Measurements from ENCODE around the gene TBL3. TPM values are rescaled to one million over a fixed set of nuclear protein-coding genes. Genes with fewer than 3 reads are reported as not detected.

The TBL3 gene
- total and polyA plus RNA-seq, 9 of the 15 experiments (the other 6 are each of a cell fraction or from before 2014, with no cell fraction given) = 0.97 to 117 (median 24.5) TPM

- no peak for TF ChIP-seq ZNF280A (IDR thresholded peaks at IDR 0.05; ENCODE audit: low read depth, partially characterized antibody)
- TF ChIP-seq NR1H2 (CRISPR knock-in tag; IDR thresholded peaks at IDR 0.05) = no peak
- no peak for TF ChIP-seq SLC30A9 (CRISPR knock-in tag; IDR thresholded peaks at IDR 0.05)
- TF ChIP-seq ATF4 (CRISPR knock-in tag; IDR thresholded peaks at IDR 0.05) = no peak
- TF ChIP-seq EWSR1 (IDR thresholded peaks at IDR 0.05; ENCODE audit: borderline replicate concordance, low read depth, partially characterized antibody) = peak; percentile 93
- TF ChIP-seq MXD1 (CRISPR knock-in tag; IDR thresholded peaks at IDR 0.05; ENCODE audit: borderline replicate concordance, poor library complexity, severe bottlenecking) = no peak
- no peak for TF ChIP-seq ZNF384 (IDR thresholded peaks at IDR 0.05; ENCODE audit: low read depth, low read length)
- TF ChIP-seq CHD2 (IDR thresholded peaks at IDR 0.05; ENCODE audit: low read depth, low read length) = peak; percentile 19
- no peak for TF ChIP-seq ZNF408 (CRISPR knock-in tag; IDR thresholded peaks at IDR 0.05; ENCODE audit: low read depth)
- TF ChIP-seq ETV5 (CRISPR knock-in tag; IDR thresholded peaks at IDR 0.05; ENCODE audit: low read depth) = no peak
- no peak for TF ChIP-seq TAF9B (IDR thresholded peaks at IDR 0.05; ENCODE audit: partially characterized antibody)
- TF ChIP-seq ZNF124 (CRISPR knock-in tag; IDR thresholded peaks at IDR 0.05) = no peak
- no peak for TF ChIP-seq IRF1 (CRISPR knock-in tag; IDR thresholded peaks at IDR 0.05; ENCODE audit: borderline replicate concordance)
- no peak for TF ChIP-seq TAL1 (IDR thresholded peaks at IDR 0.05)
- no peak for TF ChIP-seq MCM5 (IDR thresholded peaks at IDR 0.05; ENCODE audit: low read depth)
- no peak for TF ChIP-seq STAG1 (CRISPR knock-in tag; IDR thresholded peaks at IDR 0.05; ENCODE audit: borderline replicate concordance)
Measured at GRCh38 chr16:1960665-1961630, 10.9 kb upstream of the TBL3 start (continued).
